Posterior vena cava (tissue), 2 donors: ENCODE data around the gene CERK. TPM values are rescaled to one million over a fixed set of nuclear protein-coding genes. Genes with fewer than 3 reads are reported as not detected.
"Not testable (repeated sequence)": the region's sequence is repeated elsewhere in the genome, so short reads cannot be mapped to it uniquely, and the experiment has no call there.

Source experiments
- DNase-seq: peaks from one replicate; pipeline ENCODE4 v3.0.0-alpha.2; 2020; ENCODE audit warnings: low spot score
- intact Hi-C, 2 donors: fragments of 100-400 bp; cut with DNase I; formaldehyde crosslinking; loops; one replicate each; pipeline versions ENCODE4 v1.14.1 to v1.14.2; 2022 to 2023
- total RNA-seq, 2 donors: library from RNA; stranded (reverse); fragmentation: NEBNext Ultra II Directional; extraction: Animal tissue kit (Norgen Biotek cat#: 25700); gene quantifications; one replicate each; pipeline ENCODE4 v1.2.1, GENCODE V29; 2021
- donor health status: DM: yes; HTN: yes; CAD: no.
- donor health status: DM: yes; HTN: yes; CAD: no.

Gene CERK
- total RNA-seq, 2 donors from 2014 or later, result 25.4 to 36.4 TPM

- intact Hi-C loops, result loop anchor here in 1 of 2 donors (10.0 kb wide), 1 partner anchor 93 kb away; no protein-coding TSS in a partner anchor
- no peak for DNase-seq
These were observed 79.8 kb downstream of the CERK start for GRCh38 chr22:46657996-46658947.

- no peak for DNase-seq
- intact Hi-C loops, result loop anchor here in 1 of 2 donors (10.0 kb wide), 1 partner anchor 93 kb away; no protein-coding TSS in a partner anchor
These were observed 80.4 kb downstream of the CERK start for GRCh38 chr22:46657655-46657953.

GRCh38 chr22:46656856-46657654, 81.0 kb downstream of the CERK start:
- intact Hi-C loops, result loop anchor here in 1 of 2 donors (10.0 kb wide), 1 partner anchor 92 kb away; no protein-coding TSS in a partner anchor
- DNase-seq, result no peak

GRCh38 chr22:46655861-46656608, 82.0 kb downstream of the CERK start:
- no peak for DNase-seq
- intact Hi-C loops, result loop anchor here in 1 of 2 donors (10.0 kb wide), 1 partner anchor 91 kb away; no protein-coding TSS in a partner anchor

GRCh38 chr22:46654927-46655595, 83.0 kb downstream of the CERK start:
- intact Hi-C loops, result loop anchor here in 1 of 2 donors (10.0 kb wide), 1 partner anchor 90 kb away; no protein-coding TSS in a partner anchor
- no peak for DNase-seq

- intact Hi-C loops, result loop anchor here in 1 of 2 donors (10.0 kb wide), 1 partner anchor 90 kb away; no protein-coding TSS in a partner anchor
- DNase-seq, result no peak
These were observed 83.6 kb downstream of the CERK start for GRCh38 chr22:46654426-46654825.

- no peak for DNase-seq
- intact Hi-C loops, result loop anchor here in 1 of 2 donors (10.0 kb wide), 1 partner anchor 89 kb away; no protein-coding TSS in a partner anchor
These were observed 84.5 kb downstream of the CERK start for GRCh38 chr22:46653596-46653995.

GRCh38 chr22:46652847-46653331, 85.2 kb downstream of the CERK start:
- no peak for DNase-seq
- intact Hi-C loops, result loop anchor here in 1 of 2 donors (10.0 kb wide), 1 partner anchor 88 kb away; no protein-coding TSS in a partner anchor

- intact Hi-C loops, result loop anchor here in 1 of 2 donors (10.0 kb wide), 1 partner anchor 87 kb away; no protein-coding TSS in a partner anchor
- DNase-seq, result no peak
These were observed 85.8 kb downstream of the CERK start for GRCh38 chr22:46652081-46652846.

- DNase-seq, result no peak
- intact Hi-C loops, result loop anchor here in 1 of 2 donors (10.0 kb wide), 1 partner anchor 87 kb away; no protein-coding TSS in a partner anchor
These were observed 86.7 kb downstream of the CERK start for GRCh38 chr22:46651316-46651715.

- intact Hi-C loops, result loop anchor here in 1 of 2 donors (10.0 kb wide), 1 partner anchor 85 kb away; no protein-coding TSS in a partner anchor
- DNase-seq, result no peak
These were observed 87.8 kb downstream of the CERK start for GRCh38 chr22:46650078-46650810.

GRCh38 chr22:46649141-46650077, 88.6 kb downstream of the CERK start:
- intact Hi-C loops, result loop anchor here in 1 of 2 donors (10.0 kb wide), 1 partner anchor 85 kb away; no protein-coding TSS in a partner anchor
- no peak for DNase-seq

- intact Hi-C loops, DNase-seq: not testable (repeated sequence)
These were observed 89.7 kb downstream of the CERK start for GRCh38 chr22:46648225-46648820.

GRCh38 chr22:46646531-46647215, 91.4 kb downstream of the CERK start:
- DNase-seq, result no peak
- intact Hi-C loops, result no loop called here
